IPS-11a (cell line): ENCODE results near the gene SEPHS1.
A peak's percentile ranks its signal among the peaks of the same experiment; 100 is the strongest.

ENCODE experiments used
- H3K4me3 ChIP-seq: one replicate; pipeline ENCODE4 v1.5.1; 2013; ENCODE audit warnings: low read depth, low read length, control low read depth

The SEPHS1 gene

DNA sequence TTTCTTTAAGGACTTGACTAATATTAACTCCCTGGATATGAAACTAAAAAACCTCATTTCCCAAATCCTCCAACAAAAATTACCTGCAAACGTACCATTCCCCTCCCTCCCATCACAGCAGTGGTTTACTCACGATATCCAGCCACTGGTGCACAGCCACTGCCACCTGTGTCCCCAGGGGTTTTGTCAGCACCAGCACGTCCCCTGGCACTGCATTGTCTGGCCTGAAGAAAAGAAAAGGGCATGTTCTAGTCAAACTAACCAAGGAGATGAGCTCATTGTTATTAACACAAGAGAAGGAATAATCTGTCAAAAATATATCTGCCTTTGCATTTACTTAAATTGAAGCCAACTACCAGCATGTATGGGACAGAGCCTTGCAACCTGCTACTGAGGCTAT lies 18.5 kb downstream of the SEPHS1 start:
- H3K4me3 ChIP-seq, result no peak overlapping the region

DNA sequence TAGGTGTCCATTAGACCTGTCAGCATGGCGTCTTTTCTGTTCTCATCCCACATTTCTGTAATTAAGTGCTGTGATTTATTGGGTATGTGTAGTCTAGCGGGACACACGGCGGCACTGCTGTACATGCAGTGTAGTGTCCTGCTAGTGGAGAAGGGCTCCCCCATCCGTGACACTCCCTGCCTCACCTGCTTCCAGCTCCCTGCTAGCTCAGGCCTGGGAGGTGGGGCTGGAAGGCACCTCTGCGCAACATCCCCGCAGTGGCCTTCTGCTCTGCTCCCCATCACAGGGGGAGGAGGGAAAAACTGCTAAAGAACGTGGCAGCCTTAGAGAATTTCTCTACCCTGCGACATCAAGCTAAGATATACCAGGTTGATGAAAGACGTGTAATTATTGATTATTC lies 19.5 kb downstream of the SEPHS1 start:
- H3K4me3 ChIP-seq, result no peak overlapping the region

DNA sequence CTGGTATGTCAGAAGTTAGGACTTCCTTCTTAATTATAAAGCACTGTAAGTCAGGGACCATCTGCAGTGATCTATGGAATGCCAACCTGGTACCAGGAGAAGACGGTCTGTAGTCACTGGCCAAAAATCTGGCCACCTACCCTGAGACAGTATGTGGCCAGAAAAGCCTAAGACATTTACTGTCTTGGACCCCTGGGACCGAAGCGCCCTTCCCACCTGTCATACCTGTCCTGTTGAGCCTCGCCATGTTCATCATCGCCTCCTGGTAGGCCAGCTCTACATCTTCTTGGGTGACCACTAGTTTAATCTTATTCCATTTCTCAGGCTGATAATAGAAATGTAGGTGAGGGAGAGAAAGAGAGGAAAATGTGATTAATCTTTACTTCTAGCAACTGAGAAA lies 20.0 kb downstream of the SEPHS1 start:
- H3K4me3 ChIP-seq, result no peak overlapping the region

DNA sequence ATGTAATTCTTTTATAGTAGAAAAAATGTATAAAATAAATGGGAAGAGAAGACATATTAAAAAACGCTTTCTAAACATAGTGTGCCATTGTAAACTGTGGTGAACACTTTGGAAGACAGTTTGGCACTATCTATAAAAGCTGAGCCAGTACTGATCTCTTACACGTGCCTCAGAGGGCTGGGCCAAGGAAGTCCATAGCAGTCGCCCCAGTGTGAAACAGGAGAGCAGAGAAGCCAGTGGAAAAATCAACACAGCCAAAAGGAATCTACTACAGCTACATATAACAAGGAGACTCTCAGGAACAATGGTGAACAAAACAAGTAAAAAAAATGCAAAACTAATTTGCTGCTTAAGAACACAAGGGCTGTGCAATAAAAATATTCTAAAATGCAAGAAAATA lies 20.6 kb downstream of the SEPHS1 start:
- H3K4me3 ChIP-seq, result no peak overlapping the region

DNA sequence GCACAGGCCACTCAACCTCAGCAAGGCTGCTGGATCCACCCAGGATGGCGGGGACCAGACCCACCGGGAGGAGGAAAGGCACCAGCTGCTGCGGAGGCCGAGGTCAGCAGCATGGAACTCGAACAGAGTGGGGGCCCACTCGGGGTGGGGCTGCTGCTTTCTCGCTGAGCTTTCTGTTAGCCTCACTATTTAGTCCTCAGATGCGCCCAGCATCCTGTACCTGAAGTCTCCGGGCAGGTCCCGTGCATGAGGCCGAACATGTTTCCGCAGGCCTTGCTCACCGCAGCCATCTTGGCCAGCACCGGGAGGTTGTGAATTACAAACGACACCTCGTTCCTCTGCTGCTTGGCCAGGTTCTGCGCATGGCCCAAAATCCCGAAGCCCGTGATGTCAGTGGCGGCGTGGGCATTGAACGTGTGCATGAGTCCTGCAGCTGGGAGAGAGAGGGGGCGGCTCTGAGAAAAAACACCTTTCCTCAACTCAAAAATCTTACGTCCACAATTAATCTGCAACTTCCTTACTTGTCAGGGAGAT lies 25.4 kb downstream of the SEPHS1 start:
- H3K4me3 ChIP-seq, result no peak overlapping the region

DNA sequence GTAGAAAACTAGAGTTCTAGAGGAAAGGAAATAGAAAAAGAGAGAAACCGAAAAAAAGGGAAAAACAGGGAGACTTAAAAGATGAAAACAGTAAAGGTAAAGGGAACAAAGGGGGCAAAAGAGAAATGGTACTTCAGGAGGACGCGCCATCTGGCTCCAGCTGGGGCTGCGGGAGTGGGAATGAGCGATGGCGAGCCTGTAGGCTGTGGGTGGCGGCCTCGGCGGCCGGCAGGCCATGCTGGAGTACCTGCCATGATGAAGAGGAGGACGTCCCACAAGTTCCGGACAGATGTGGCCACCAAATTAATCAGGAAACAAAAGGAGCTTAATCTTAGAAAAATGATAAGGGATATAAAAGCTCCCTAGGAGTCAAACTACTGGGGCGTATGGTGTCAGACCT lies 26.5 kb downstream of the SEPHS1 start:
- H3K4me3 ChIP-seq, result no peak overlapping the region

DNA sequence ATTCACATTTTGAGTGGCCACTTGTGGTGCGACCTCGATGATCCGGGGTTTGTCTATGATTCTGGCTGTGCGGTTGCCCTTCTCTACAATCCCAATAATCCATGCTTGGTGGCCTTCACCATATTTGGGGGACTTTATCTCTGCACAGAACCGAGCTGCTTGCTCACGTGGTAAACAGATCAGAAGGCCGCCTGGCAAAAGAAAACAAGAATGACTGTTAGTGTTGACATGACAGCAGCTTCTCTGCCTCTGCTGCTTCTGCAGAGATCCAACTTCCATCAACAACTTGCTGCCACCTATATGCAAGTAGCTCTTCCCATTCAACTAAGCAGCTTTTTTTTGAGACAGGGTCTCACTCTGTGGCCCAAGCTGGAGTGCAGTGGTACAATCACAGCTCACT lies 28.9 kb downstream of the SEPHS1 start:
- no peak overlapping the region for H3K4me3 ChIP-seq

DNA sequence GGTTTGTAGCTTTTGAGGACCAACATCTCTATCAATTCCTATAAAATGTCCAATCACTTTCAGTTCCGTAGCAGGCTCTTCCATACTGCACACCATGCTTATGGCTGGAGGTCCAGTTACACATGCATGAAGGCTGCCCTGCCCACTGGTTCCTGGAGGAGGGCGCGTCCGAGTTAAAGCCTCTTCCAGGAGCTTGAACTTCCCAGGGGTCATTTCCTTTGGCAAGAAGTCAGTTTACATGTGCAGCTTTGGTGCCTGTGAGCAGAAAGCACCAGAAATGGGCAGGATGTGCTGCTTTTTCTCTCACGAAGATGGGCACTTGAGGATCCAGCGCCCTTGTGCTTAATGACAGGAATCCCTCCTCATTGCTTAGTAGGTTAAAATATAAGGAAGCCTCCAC lies 30.6 kb downstream of the SEPHS1 start:
- no peak overlapping the region for H3K4me3 ChIP-seq

DNA sequence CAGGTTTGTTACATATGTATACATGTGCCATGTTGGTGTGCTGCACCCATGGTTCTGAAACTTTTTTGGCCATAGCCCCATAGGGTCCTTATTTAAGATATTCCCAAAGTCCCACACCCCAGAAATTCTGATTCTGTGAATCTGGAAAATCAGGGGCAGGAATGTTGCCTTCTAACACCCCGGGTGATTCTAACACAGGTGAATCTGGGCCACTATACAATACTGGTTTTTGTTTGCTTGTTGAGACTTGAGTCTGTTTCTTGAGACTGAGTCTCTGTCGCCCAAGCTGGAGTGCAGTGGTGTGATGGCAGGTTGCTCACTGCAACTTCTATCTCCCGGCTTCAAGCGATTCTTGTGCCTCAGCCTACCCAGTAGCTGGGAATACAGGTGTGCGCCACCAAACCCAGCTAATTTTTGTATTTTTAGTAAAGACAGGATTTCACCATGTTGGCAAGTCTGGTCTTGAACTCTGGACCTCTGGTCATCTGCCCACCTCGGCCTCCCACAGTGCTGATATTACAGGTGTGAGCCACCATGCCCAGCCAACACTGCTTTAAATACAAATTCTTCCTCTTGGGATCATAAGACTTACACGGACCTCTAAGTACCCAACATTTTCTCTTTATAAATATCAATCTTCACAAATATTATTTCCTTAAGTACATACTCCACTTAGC lies 31.3 kb downstream of the SEPHS1 start:
- H3K4me3 ChIP-seq, result no peak overlapping the region

DNA sequence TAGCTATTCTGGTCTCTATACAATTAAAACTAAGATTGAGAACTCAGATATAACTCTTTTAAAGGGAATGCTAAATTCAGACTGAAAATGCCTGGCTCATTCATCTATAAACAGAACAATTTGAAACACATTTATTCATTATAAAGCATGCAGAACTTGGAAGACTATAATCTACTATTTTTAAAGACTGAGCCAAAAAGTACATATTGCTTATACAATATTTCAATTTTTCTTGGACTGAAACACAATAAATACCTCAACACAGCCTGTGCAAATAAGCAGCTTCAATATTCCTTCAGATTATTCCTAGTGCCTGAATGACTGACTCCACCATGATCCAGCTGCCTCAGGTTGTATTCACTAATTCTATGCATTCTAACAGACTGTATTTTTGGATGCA lies 32.7 kb downstream of the SEPHS1 start:
- H3K4me3 ChIP-seq, result no peak overlapping the region

DNA sequence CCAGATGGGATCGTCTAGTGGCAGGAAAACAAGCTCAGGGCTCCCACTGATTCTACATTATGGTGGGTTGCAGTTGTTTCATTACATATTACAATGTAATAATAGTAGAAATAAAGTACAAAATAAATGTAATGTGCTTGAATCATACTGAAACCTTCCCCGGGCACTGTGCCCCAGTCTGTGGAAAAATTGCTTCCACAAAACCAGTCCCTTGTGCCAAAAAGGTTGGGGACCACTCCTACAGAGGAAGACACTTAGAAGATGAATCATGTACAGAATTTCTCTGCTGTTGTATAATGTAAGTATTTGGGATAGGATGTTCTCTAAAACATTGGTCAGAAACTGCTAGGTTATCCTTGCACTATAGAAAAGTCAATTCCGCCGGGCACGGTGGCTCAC lies 36.9 kb downstream of the SEPHS1 start:
- H3K4me3 ChIP-seq, result no peak overlapping the region

DNA sequence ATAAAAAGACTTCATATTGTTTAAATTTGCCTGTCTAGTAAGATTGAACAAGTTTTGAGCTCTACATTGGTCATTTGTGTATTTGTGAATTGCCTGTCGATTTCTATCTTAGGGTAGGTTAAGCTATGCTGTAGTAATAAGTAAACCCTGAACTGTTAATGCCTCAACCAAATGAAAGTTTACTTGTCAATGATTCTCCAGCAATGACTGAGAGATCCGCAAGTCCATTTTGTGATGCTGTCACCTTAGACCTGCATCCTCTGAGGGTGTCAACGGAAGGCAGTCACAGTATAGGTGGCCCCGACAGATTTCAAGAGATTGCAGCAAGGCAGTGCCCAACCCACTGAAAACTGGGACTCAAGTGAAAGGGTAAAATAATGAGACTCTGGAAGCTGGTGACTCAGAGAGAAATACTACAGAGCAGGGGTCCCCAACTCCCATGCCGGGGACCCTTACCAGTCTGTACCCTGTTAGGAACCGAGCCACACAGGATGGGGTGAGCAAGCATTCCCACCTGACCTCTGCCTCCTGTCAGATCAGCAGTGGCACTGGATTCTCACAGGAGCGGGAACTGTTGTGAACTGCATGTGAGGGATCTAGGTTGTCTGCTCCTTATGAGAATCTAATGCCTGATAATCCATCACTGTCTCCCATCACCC lies 37.4 kb downstream of the SEPHS1 start:
- H3K4me3 ChIP-seq, result no peak overlapping the region

DNA sequence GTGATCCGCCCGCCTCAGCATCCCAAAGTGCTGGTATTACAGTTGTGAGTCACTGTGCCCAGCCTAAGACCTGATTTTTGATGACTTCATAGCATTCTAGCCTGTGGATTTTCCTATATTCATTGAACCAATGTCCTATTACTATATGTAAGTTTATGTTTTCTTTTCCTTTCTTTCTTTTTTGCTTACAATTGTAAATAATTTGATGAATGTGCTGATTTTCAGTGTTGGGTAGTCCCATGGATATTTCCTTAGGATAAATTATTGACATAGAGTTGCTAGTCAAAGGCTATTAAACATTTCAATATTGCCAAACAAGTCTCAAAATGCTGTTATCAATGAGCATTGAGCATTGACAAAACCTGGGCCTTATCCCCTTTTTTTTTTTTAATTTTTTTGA lies 38.3 kb downstream of the SEPHS1 start:
- no peak overlapping the region for H3K4me3 ChIP-seq

DNA sequence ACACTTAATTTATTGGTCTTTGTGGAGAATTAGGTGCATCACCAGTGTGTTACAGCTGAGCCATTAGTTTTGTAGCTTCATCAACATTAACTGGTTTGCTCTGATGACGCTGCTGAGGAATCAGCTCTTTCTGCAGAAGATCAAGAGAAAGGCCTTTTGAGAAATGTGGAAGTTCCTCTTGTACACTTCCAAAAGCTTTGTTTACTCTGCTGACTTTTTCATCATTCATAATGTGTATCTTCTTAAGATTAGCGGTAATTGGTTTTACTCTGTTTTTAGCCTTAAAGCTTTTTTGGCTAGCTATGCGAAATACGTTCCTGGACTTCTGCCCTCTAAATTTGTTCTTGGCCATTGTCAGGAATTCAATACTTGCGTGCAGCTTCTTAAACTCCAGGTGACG lies 40.0 kb downstream of the SEPHS1 start:
- H3K4me3 ChIP-seq, result no peak overlapping the region

DNA sequence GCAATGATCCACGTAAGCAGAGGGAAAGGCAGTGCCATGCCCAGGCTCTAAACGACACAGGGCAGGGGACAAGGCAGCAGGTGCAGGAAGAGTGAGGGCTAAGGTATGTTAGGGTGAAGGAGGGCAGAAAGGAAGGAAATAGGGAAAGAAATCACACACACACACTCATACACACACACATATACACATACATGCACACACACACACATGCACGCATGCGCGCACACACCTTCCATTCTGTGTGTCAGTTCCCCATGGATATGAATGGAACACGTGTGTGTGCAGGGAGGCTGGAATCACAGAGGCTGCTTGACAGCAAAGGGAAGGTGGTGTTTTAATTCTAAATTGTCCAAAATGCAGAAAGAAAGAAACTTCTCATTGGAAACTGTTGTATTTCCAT lies 42.0 kb downstream of the SEPHS1 start:
- no peak overlapping the region for H3K4me3 ChIP-seq

DNA sequence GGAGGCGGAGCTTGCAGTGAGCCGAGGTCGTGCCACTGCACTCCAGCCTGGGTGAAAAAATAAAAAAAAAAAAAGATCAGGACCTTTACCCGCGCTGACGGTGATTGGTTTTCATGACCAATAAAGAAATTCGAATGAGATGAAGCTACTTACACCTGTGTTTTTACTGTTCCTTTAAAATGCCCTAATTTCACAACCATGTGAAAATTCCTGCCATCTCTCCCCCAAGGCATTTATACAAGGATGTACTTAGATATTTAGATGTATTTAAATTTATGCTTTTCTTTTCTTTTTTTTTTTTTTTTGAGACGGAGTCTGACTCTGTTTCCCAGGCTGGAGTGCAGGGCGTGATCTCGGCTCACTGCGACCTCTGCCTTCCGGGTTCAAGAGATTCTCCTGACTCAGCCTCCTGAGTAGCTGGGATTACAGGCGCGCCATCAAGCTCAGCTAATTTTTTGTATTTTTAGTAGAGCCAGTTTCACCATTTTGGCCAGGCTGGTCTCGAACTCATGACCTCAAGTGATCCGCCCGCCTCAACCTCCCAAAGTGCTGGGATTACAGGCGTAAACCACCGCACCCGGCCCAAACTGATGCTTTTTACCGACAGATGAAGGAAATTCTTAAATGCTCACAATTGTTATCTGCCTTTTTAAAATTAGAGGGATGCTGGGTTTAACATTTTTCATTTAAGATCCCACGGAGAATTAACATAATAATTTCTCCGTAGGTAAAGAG lies 45.1 kb downstream of the SEPHS1 start:
- no peak overlapping the region for H3K4me3 ChIP-seq

DNA sequence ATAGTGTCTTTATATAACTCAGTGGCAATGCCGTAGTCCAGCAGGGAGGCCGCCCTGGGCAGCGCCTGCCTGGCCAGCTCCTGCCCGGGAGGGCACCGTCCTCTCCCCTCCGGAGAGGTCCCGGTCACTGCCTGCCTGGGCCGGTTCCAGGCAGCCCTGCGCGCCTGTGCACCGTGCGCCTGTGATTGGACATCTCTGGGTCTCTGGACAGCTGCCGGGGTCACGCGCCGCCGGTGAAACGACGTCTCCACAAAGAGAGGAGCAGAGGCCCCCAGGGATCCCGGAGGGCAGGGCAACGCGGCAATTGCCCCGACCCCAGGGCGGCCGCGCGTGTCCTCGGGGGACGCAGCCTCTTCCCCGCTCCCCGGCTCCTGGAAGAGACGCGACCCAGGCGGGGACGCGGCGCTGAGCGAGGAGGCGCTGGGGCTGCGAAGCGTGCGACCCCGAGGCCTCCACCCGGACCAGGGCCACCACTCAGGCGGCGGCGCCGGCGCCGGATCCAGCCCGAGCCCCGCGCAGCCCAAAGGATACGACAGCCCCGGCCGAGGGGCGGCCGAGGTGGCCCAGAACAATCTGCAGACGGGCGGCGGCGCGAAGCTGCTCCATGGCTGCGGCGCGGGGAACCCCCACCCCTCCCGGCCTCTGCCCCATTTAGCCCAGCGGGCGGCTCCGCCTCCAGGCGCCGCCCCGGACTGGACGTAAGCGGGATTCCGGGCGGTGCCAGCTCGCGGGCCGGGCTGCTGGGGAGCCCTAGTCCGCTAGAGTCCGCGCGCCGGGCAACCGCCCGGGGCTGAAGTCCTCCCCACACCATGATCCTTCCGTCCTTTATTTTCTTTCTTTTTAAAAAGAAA lies 48.4 kb downstream of the SEPHS1 start, which contains the start of gene PHYH:
PHYH (minus strand) TSS at position 628 of the 851 bp plus-strand sequence; CDS start at position 606, 22 bp downstream.
- H3K4me3 ChIP-seq, result peak within 1 kb of the TSS; percentile 43

DNA sequence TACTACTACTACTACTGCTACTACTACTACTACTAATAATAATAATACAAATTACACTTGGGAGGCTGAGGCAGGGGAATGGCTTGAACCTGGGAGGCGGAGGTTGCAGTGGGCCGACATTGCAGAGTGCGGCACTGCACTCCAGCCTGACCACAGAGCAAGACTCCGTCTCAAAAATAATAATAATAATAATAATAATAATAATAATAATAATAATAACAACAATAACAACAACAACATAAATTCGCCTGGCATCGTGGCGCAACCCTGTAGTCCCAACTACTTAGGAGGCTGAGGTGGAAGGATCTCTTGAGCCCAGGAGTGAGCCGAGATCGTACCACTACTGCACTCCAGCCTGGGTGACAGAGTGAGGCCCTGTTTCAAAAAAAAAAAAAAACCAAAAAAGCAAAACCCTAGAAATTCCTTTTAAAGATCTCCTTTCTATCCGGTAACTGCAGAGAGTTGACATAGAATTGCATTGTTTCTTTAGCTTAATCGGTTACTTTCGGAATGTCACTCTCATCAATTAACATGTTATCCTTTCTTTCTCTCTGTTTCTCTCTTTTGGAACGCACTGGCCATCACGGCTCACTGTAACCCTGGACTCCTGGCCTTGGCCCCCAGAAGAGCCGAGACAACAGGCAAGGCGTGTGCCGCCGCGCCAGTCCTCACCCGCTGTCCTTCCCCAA lies 49.2 kb downstream of the SEPHS1 start:
- peak overlapping the region; percentile 43 for H3K4me3 ChIP-seq

DNA sequence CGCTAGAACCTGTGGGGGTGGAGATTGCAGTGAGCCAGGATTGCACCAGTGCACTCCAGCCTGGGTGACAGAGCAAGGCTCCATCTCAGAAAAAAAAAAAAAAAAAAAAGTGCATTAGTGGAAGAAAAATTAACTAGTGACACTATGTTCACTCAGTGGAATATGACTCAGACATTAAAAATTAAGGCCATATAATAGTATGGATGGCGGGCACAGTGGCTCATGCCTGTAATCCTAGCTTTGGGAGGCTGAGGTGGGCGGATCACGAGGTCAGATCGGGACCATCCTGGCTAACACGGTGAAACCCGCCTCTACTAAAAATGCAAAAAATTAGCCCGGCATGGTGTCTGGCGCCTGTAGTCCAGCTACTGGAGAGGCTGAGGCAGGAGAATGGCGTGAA lies 51.6 kb downstream of the SEPHS1 start:
- H3K4me3 ChIP-seq, result no peak overlapping the region

DNA sequence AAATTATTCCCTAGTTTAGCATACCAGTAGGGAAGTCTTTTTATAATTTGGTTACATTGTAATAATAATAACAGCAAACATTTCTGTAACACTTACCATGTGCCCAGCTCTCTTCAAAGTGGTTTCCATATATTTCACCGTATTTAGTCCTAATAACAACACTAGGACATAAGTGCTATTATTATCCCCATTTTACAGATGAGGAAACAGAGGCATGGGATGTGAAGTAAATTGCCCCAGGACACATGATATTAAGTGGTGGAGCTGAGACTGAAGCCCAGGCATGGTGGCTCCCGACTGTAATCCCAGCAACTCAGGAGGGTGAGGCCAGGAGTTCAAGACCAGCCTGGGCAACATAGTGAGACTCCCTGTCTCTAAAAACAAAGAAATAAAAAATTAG lies 53.3 kb downstream of the SEPHS1 start:
- H3K4me3 ChIP-seq, result no peak overlapping the region
